ENCODE results near the gene RPEL1.
"Not testable (repeated sequence)": the region's sequence is repeated elsewhere in the genome, so short reads cannot be mapped to it uniquely, and the experiment has no call there.

The RPEL1 gene

DNA sequence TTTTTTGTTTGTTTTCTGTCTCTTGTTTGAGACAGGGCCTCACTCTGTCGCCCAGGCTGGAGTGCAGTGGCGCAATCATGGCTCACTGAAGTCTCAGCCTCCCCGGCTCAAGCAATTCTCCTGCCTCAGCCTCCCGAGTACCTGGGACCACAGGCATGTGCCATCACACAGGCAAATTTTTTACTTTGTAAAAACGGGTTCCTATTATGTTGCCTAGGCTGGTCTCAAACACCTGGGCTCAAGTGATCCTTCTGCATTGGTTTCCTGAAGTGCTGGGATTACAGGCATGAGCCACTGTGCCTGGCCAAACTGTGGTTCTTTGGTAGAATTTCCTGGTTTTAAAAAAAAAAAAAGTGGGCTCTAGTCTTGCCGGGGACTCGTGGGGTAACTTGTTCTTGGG is at the start of gene RPEL1:
RPEL1 (plus strand) TSS at position 301 of the 400 bp plus-strand sequence. CDS start 110 bp downstream, outside the sequence.
- not testable (repeated sequence) for DNase-seq

DNA sequence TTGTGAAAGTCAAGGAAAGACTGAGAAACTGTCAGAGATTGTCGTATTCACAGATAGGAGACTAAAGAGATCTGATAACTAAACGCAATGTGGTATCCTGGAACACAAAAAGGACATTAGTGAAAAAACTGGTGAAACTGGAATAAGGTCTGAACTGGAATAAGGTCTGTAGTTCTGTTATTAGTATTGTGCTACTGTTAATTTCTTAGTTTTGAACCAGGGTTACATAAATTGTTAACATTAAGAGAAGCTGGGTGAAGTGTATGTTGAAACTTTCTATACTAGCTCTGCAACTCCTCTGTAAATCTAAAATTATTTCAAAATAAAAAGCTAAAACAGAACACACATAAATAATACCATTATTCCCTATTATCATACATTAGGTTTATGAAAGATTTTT is 49.2 kb upstream of the RPEL1 start:
- DNase-seq: no peak

DNA sequence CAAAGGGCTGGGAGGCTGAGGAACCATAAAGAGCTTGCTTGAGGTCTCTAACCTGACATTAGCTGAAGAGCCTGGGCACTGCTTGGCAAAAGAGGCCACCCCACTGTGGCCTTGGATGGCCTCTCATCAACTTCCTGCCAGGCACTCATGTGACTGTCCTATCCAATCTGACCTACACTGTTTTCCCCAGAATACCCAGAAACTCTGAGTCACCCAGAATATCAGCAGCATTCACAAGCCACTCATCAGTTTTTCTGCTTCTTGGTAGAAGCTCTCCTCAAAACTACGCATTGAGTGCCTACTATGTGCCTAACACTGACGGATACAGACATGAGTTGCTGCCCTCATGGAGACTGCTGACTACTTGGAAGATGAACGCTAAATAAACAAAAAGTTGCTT is 48.5 kb upstream of the RPEL1 start:
- no peak for DNase-seq

DNA sequence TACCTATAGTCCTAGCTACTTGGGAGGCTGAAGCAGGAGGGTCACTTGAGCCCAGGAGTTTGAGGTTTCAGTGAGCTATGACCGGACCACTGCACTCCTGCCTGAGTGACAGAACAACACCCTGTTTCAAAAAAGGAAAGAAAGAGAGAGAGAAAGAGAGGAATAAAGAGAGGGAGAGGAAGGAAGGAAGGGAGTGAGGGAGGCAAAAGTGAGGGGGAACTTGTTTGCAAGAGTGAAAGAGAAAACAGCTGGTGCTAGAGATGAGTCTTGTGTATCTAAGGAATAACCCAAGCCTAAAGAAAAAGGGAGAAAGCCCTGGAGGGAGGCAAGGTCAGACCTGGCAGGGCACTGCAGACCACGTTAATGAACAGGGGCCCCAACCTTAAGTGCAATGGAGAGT is 47.8 kb upstream of the RPEL1 start:
- DNase-seq: no peak

DNA sequence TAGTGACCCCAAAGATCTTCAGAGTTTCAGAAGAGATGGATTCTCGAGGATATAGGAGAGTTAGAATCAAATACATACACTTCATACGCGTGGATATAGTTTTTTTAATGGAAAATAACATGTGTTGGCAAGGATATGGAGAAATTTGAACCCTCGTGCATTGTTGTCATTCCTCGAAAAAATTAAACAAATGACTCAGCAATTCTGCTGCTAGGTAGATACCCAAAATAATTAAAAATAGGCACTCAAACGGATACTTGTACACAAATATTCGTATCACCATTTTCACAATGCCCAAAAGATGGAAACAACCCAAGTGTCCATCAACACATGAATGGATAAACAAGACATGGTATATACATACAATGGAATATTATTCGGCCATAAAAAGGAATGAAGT is 47.0 kb upstream of the RPEL1 start:
- no peak for DNase-seq

DNA sequence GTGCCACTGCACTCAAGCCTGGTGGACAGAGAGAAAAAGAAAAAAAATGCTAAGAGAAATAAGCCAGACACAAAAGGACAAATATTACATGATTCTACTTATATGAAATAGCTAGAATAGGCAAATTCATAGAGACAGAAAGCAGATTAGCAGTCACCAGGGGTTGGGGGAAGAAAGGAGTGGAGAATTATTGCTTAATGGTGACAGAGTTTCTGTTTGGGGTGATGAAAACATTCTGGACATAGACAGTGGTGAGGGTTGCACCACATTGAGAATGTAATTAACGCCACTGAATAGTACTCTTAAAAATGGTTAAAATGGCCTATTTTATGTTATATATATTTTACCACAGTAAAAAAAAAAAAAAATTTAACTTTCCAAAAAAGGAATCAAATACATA is 46.2 kb upstream of the RPEL1 start:
- DNase-seq: no peak

DNA sequence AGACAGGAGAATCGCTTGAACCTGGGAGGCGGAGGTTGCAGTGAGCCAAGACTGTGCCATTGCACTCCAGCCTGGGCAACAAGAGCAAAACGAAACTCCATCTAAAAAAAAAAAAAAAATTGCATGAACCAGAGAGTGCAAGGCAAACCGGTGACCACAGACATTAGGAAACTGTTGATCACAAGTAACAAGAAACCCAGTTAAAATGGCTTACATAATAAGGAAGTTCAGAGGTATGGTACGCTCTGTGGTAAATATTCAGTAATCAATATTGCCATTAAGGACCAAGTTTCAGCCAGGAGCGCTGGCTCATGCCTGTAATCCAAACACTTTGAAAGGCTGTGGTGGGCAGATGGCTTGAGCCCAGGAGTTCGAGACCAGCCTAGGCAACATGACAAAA is 43.4 kb upstream of the RPEL1 start:
- DNase-seq: no peak

DNA sequence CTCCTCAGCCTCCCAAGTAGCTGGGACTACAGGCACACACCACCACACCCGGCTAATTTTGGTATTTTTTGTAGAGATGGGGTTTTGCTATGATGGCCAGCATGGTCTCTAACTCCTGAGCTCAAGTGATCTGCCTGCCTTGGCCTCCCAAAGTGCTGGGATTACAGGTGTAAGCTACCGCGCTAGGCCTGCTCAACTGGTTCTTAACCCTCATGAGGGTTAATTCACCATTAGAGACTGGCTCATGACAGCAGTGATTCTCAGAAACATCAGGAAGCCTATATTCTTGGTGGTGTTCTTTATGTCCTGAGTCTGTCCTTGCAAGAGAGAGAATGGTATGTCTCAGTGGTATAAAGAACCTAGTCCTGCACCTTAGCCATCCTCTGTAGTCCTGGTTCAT is 42.2 kb upstream of the RPEL1 start:
- no peak for DNase-seq

DNA sequence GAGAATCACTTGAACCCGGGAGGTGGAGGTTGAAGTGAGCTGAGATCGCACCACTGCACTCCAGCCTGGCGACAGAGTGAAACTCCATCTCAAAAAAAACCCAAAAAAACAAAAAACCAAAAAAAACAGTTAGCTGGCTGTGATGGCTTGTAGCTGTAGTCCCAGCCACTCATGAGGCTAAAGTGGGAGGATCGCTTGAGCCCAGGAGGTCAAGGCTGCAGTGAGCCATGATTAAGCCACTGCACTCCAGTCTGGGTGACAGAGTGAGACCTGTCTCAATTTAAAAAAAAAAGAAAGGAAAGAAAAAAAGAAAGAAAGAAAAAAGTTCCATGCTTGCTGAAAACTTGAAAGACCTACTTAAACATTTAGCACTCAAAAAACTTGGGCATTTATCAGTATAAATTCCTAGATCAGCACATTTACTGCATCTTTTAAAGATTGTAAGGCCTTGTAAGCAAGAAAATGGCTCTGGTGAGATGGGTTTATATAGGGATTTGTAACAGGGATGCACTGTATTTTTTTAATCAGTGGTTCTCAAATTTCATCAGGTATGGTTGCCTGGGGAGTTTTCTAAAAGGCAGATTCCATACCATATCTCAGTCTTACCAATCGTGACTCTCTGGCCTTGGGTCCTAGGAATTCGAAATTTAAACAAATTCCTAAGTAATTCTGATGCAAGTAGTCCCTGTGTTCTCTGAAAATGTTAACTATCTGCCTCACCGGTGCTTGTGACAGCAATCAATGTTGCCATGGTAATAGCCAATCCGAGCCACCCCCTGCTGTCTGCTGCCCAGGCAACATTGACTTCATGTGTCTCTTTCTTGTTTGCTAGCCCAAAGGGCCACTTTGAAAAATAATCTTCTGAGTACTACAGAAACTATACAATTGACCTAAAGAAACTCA is 41.1 kb upstream of the RPEL1 start:
- no peak for DNase-seq

DNA sequence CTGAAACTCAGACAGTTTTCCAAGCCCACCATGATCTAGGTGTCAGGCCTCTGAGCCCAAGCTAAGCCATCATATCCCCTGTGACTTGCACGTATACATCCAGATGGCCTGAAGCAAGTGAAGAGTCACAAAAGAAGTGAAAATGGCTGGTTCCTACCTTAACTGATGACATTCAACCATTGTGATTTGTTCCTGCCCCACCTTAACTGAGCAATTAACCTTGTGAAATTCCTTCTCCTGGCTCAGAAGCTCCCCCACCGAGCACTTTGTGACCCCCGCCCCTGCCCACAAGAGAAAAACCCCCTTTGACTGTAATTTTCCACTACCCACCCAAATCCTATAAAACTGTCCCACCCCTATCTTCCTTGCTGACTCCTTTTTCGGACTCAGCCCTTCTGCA is 40.3 kb upstream of the RPEL1 start:
- DNase-seq: not testable (repeated sequence)

DNA sequence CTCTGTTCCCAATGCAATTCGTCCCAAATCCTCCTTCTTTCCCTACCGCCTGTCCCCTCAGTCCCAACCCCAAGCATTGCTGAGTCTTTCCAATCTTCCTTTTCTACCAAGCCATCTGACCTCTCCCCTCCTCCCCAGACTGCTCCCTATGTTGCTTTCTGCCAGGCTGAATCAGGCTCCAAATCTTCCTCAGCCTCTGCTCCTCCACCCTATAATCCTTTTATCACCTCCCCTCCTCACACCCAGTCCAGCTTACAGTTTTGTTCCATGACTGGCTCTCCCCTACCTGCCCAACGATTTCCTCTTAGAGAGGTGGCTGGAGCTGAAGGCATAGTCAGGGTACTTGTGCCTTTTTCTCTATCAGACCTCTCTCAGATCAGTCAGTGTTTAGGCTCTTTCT is 39.0 kb upstream of the RPEL1 start:
- DNase-seq: peak; percentile 58

DNA sequence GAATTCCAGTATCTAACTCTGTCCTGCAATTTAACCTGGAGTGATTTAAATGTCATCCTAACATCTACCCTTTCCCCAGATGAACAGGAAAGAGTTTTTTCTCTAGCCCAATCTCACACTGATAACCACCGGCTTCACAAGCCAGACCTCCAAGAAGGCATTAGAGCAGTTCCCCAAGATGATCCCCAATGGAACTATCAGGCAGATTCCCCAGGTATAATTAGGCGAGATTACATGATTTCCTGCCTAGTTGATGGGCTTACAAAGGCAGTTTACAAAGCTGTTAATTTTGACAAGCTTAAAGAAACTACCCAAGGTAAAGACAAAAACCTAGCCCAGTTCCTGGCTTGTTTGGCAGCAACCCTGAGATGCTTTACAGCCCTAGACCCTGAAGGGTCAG is 38.5 kb upstream of the RPEL1 start:
- DNase-seq: peak; percentile 65

DNA sequence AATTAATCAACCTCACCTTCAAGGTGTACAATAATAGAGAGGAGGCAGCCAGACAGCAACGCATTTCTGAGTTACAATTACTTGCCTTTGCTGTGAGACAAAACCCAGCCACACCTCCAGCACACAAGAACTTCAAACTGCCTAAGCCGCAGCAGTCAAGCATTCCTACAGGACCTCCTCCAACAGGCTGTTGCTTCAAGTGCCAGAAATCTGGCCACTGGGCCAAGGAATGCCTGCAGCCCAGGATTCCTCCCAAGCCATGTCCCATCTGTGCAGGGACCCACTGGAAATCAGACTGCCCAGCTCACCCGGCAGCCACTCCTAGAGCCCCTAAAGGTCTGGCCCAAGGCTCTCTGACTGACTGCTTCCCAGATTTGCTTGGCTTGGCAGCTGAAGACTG is 38.0 kb upstream of the RPEL1 start:
- DNase-seq: not testable (repeated sequence)

DNA sequence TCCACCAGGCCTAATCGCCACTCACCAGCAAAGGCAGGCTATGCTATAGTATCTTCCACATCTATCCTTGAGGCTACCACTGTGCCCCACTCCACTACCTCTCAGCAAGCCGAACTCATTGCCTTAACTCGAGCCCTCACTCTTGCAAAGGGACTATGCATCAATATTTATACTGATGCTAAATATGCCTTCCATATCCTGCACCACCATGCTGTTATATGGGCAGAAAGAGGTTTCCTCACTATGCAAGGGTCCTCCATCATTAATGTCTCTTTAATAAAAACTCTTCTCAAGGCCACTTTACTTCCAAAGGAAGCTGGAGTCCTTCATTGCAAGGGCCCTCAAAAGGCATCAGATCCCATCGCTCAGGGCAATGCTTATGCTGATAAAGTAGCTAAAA is 35.4 kb upstream of the RPEL1 start:
- DNase-seq: not testable (repeated sequence)

DNA sequence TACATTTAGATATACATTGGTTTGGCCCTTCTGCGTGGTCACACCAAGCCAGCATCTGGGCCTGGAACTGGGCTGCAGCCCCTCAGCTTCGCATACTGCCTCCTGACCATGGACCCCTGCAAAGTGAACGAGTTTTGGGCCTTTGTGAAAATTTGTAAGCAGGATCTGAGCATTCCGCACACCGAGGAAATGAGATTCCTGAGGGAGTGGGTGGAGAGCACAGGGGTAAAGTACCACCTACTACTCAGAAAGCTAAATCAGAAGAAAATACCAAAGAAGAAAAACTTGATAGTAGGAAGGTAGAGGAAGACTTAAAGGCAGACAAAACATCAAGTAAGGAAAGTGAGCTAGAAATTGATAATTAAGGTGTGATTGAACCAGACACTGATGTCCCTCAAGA is 30.1 kb upstream of the RPEL1 start:
- DNase-seq: no peak

DNA sequence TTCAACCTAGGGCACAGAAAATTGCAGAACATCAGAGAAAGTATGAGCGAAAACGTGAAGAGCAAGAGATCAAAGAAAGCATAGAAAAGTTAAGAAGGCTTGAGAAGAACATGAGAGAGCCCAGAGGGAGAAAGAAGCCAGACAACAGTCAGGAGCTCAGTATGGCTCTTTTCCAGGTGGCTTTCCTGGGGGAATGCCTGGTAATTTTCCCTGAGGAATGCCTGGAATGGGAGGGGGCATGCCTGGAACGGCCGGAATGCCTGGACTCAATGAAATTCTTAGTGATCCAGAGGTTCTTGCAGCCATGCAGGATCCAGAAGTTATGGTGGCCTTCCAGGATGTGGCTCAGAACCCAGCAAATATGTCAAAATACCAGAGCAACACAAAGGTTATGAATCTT is 29.3 kb upstream of the RPEL1 start:
- not testable (repeated sequence) for DNase-seq

DNA sequence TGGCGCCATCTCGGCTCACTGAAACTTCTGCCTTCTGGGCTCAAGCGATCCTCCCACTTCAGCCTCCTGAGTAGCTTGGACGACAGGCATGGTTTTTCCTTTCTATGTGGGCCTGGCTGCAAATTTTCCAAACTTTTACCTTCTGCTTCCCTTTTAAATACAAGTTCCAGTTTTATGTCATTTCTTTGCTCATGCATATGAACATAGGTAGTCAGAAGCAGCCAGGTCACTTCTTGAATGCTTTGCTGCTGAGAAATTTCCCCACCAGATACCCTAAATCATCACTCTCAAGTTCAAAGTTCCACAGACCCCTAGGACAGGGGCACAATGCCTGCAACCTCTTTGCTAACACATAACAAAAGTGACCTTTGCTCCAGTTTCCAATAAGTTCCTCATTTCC is 21.6 kb upstream of the RPEL1 start:
- DNase-seq: no peak

DNA sequence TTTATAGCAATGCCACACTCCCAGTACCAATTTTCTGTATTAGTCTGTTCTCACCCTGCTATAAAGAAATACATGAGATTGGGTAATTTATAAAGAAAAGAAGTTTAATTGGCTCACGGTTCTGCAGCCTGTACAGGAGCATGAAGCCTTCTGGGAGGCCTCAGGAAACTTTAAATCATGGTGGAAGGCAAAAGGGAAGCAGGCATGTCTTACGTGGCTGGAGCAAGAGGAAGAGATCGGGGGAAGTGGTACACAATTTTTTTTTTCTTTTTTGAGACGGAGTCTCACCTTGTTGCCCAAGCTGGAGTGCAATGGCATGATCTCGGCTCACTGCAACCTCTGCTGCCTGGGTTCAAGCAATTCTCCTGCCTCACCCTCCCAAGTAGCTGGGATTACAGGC is 21.0 kb upstream of the RPEL1 start:
- DNase-seq: not testable (repeated sequence)

DNA sequence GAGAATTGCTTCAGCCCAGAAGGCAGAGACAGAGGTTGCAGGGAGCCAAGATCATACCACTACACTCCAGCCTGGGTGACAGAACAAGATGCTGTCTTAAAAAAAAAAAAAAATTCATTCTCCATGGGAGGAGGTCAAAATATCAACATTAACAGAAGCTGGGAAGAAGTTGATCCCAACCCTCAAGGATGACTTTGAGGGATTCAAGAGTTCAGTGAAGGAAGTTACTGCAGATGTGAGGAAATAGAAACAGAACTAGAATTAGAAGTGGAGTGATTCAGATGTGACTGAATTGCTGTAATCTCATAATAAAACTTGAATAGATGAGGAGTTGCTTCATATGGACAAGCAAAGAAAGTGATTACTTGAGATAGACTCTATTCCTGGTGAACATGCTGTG is 19.7 kb upstream of the RPEL1 start:
- DNase-seq: no peak

DNA sequence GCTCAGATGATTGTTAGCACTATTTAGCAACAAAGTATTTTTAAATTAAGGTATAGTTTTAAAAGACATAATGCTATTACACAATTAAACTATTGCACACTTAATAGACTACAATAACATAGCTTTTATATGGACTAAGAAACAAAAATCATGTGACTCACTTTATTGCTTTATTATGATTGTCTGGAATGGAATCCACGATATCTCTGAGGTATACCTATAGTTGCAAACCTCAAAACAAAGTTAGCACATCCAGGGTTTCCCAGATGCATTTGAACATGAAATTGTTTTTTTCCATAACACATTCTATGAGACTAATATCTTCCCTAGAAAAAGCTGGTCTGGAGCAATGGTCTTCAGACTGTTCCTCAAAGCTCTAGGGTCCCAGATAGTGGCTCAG is 18.3 kb upstream of the RPEL1 start:
- no peak for DNase-seq

DNA sequence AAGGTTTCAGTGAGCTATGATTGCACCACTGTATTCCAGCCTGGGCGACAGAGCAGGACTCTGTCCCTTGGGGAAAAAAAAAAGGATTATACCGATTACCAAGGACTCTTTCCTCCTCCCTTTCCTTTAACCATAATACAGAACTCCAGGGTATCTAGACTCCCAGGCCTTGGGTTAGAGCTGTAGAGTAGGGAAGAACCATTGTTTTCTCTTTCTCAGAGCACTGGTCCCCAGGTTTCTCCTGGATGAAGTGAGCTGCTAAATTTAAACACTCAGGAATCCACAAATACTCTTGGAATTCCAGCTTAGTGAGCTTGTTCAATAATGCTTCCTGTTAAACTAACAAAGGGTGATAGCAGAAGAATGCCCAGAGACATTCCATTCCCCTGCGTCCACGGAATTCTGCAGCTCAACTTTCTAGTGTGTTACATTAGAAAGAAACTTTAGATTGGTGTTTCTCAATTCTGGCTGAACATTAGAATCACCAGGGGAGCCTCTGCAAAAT is 14.6 kb upstream of the RPEL1 start:
- peak; percentile 29 for DNase-seq

DNA sequence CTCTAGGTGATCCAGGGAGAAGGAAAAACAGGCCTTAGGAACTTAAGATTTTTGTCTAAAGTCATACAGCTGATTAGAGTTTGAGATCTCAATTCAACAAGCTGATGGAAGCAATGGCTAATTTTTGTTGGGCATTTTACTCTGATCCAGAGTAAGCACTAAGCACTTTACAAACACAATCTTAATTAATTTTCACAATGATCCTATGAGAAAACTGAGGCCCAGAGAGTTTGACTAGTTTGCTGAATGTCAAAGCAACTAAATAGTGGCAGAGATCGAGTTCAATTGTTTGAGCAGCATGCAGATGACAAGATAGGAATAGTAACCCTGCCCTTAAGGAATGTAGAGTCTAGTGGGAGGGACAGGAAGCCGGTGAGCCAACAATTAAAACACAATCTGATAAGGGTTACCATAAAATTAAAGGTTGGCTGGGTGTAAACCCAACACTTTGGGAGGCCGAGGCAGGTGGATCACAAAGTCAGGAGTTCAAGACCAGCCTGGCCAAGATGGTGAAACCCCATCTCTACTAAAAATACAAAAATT is 13.5 kb upstream of the RPEL1 start:
- no peak for DNase-seq

DNA sequence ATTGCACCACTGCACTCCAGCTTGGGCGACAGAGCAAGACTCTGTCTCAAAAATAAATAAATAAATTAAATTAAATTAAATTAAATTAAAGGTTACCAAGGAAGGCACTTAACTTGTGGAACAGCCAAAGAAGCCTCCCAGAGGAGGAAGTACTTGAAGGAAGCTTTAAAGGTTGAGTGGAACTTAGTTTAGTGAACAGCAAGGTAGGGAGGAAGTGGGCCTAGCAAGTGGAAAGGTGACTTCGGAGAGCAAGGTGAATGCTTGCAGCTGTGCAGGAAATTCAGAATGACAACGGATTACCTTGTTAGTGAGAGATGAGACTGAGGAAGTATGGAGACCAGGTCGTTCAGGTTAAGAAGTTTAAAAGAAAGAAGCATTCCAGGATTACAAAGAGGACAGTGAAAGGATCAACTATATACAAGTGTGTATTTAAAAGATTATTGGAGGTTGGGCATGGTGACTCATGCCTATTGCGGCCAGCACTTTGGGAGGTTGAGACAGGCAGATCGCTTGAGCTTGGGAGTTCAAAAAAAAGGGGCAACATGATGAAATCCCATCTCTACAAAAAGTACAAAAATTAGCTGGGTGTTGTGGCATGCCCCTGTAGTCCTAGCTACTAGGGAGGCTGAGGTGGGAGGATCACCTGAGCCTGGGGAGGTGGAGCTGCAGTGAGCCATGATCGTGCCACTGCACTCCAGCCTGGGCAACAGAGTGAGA is 12.8 kb upstream of the RPEL1 start:
- DNase-seq: no peak

DNA sequence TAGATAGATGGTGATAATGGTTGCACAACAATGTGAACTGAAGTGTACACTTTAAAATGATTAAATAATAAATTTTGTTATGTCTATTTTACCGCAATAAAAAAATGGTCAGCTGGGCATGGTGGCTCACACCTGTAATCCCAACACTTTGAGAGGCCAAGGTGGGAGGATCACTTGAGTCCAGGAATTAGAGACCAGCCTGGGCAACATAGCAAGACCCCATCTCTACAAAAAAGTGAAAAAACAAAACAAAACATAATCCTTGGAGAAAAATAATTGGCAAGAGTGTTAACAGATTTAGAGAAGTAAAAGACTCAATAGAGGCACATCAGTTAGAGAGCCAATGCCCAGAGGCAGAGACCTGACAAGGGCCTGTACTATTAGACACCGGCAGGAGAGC is 9.9 kb upstream of the RPEL1 start:
- DNase-seq: no peak
